H1 (cell line): ENCODE results near the gene NOTCH2. TPM values are rescaled to one million over a fixed set of nuclear protein-coding genes. Genes with fewer than 3 reads are reported as not detected.

ENCODE experiments used
- CTCF ChIA-PET: fragments of 300-600 bp; sonication (Branson Sonifier 250); formaldehyde crosslinking; loops from one replicate; lab custom pipeline; 2021; ENCODE audit not compliant: partially characterized antibody; lab: Charles Lee
- POLR2A ChIA-PET: fragments of 300-600 bp; sonication (Branson Sonifier 250); formaldehyde crosslinking; loops from one replicate; lab custom pipeline; 2021; ENCODE audit warnings: inconsistent platforms; ENCODE audit not compliant: partially characterized antibody; lab: Charles Lee
- DNase-seq, 2 experiments: peaks; one replicate each; pipeline versions ENCODE4 v3.0.0 to v3.0.0-alpha.2; 2010 to 2022; ENCODE audit warnings: low spot score in 2 of 2, low read depth in 1 of 2, mixed read lengths in 1 of 2
- FAIRE-seq: peaks from 2 replicates; lab custom pipeline; 2011; peaks lifted over from hg19 to GRCh38; lab: Jason Lieb, UNC
- H2AFZ ChIP-seq: 2 replicates; pipeline ENCODE4 v1.8.1; 2012; ENCODE audit warnings: low read length, inconsistent platforms
- H2AK5ac ChIP-seq: 2 replicates; pipeline ENCODE4 v1.6.1; 2013; ENCODE audit warnings: low read depth, low read length
- H2BK120ac ChIP-seq: replicated peaks from 2 replicates; pipeline ENCODE3; 2013; ENCODE audit warnings: low read depth, low read length, inconsistent platforms
- H2BK12ac ChIP-seq: 2 replicates; pipeline ENCODE4 v1.6.1; 2013; ENCODE audit warnings: low read depth, low read length
- H2BK15ac ChIP-seq: 2 replicates; pipeline ENCODE4 v1.6.1; 2013; ENCODE audit warnings: low read length
- H2BK20ac ChIP-seq: 2 replicates; pipeline ENCODE4 v1.6.1; 2013; ENCODE audit warnings: low read length
- H2BK5ac ChIP-seq: 2 replicates; pipeline ENCODE4 v1.6.1; 2013; ENCODE audit warnings: low read depth, low read length
- H3K14ac ChIP-seq: 2 replicates; pipeline ENCODE4 v1.6.1; 2013; ENCODE audit warnings: inconsistent platforms; ENCODE audit not compliant: insufficient read length
- H3K18ac ChIP-seq: 2 replicates; pipeline ENCODE4 v1.6.1; 2013; ENCODE audit warnings: low read length; ENCODE audit errors: extremely low read depth
- H3K23ac ChIP-seq: 2 replicates; pipeline ENCODE4 v1.6.1; 2013; ENCODE audit warnings: inconsistent platforms; ENCODE audit not compliant: insufficient read length
- H3K23me2 ChIP-seq: 2 replicates; pipeline ENCODE4 v1.6.1; 2013; ENCODE audit warnings: low read depth, low read length
- H3K27ac ChIP-seq: 2 replicates; pipeline ENCODE4 v1.6.1; 2011; ENCODE audit warnings: low read depth, low read length, inconsistent platforms
- H3K27me3 ChIP-seq, 4 experiments: replicated peaks in 1 of 4; 1 replicate in 1 of 4; 2 replicates in 3 of 4; pipeline versions ENCODE4 v1.6.1 to v1.8.1; 2011 to 2013; ENCODE audit warnings: low read length in 3 of 4, mild to moderate bottlenecking in 3 of 4, inconsistent platforms in 2 of 4, mixed read lengths in 2 of 4, moderate library complexity in 1 of 4; ENCODE audit not compliant: control insufficient read depth in 3 of 4, insufficient read depth in 3 of 4; ENCODE audit errors: extremely low read depth in 1 of 4
- H3K36me3 ChIP-seq, 4 experiments: 2 replicates each; pipeline versions ENCODE4 v1.6.1 to v1.8.1; 2011 to 2013; ENCODE audit warnings: mild to moderate bottlenecking in 4 of 4, low read length in 3 of 4, moderate library complexity in 2 of 4, control low read depth in 1 of 4, inconsistent platforms in 1 of 4; ENCODE audit not compliant: insufficient read depth in 4 of 4, control insufficient read depth in 2 of 4
- H3K4ac ChIP-seq: replicated peaks from 2 replicates; pipeline ENCODE3; 2013; ENCODE audit warnings: low read length, low read depth, mixed read lengths, inconsistent platforms; ENCODE audit not compliant: insufficient read length
- H3K4me1 ChIP-seq, 4 experiments: replicated peaks in 1 of 4; 1 replicate in 1 of 4; 2 replicates in 3 of 4; pipeline versions ENCODE4 v1.6.1 to v1.8.1; 2011 to 2013; ENCODE audit warnings: low read length in 3 of 4, inconsistent platforms in 2 of 4, mixed read lengths in 1 of 4; ENCODE audit not compliant: insufficient read depth in 4 of 4, control insufficient read depth in 3 of 4
- H3K4me2 ChIP-seq, 2 experiments: 2 replicates each; pipeline versions ENCODE4 v1.6.1 to v1.8.1; 2011 to 2013; ENCODE audit warnings: low read depth in 2 of 2, low read length in 2 of 2, control low read depth in 1 of 2, inconsistent platforms in 1 of 2, mild to moderate bottlenecking in 1 of 2; ENCODE audit not compliant: insufficient read depth in 1 of 2
- H3K4me3 ChIP-seq, 4 experiments: fragments of 200-600, 300-600 bp in 1 of 4; sonication (generic), shearing (Covaris generic), sonication (Bioruptor Twin) in 1 of 4; 2 replicates each; pipeline versions ENCODE4 v1.5.1 to v1.8.1; 2011 to 2016; ENCODE audit warnings: low read length in 4 of 4, low read depth in 3 of 4, control low read depth in 2 of 4, inconsistent platforms in 2 of 4, mild to moderate bottlenecking in 2 of 4, mixed read lengths in 1 of 4, moderate library complexity in 1 of 4; ENCODE audit not compliant: insufficient read depth in 2 of 4; ENCODE audit errors: extremely low read depth in 1 of 4
- H3K56ac ChIP-seq: replicated peaks from 2 replicates; pipeline ENCODE3; 2013; ENCODE audit warnings: low read depth, mild to moderate bottlenecking, mixed read lengths, low read length, inconsistent platforms; ENCODE audit not compliant: insufficient read length
- H3K79me1 ChIP-seq: 2 replicates; pipeline ENCODE4 v1.6.1; 2013; ENCODE audit warnings: low read depth, low read length, control low read depth
- H3K79me2 ChIP-seq, 2 experiments: 2 replicates each; pipeline versions ENCODE4 v1.6.1 to v1.8.1; 2012 to 2013; ENCODE audit warnings: low read length in 2 of 2, mild to moderate bottlenecking in 2 of 2, inconsistent platforms in 1 of 2; ENCODE audit not compliant: insufficient read depth in 2 of 2, control insufficient read depth in 1 of 2
- H3K9ac ChIP-seq, 4 experiments: replicated peaks in 1 of 4; 1 replicate in 1 of 4; 2 replicates in 3 of 4; pipeline versions ENCODE4 v1.6.1 to v1.8.1; 2011 to 2013; ENCODE audit warnings: low read depth in 3 of 4, low read length in 3 of 4, control low read depth in 2 of 4, mild to moderate bottlenecking in 2 of 4, moderate library complexity in 2 of 4, inconsistent platforms in 1 of 4; ENCODE audit errors: extremely low read depth in 1 of 4
- H3K9me3 ChIP-seq, 2 experiments: 2 replicates each; pipeline versions ENCODE4 v1.6.1 to v1.8.1; 2012 to 2013; ENCODE audit warnings: mild to moderate bottlenecking in 2 of 2, moderate library complexity in 2 of 2, control low read depth in 1 of 2, inconsistent platforms in 1 of 2, low read depth in 1 of 2, low read length in 1 of 2, mixed read lengths in 1 of 2; ENCODE audit not compliant: insufficient read depth in 2 of 2
- H4K20me1 ChIP-seq, 2 experiments: replicated peaks in 1 of 2; 2 replicates each; pipeline versions ENCODE3 to v1.8.1; 2011 to 2013; ENCODE audit warnings: inconsistent platforms in 2 of 2, low read length in 2 of 2, mild to moderate bottlenecking in 1 of 2; ENCODE audit not compliant: insufficient read depth in 2 of 2, control insufficient read depth in 1 of 2
- H4K5ac ChIP-seq: 2 replicates; pipeline ENCODE4 v1.6.1; 2013; ENCODE audit warnings: low read length, low read depth, mixed read lengths, inconsistent platforms; ENCODE audit not compliant: insufficient read length
- H4K8ac ChIP-seq: 2 replicates; pipeline ENCODE4 v1.8.0; 2013; ENCODE audit warnings: mild to moderate bottlenecking, moderate library complexity, low read length, inconsistent platforms; ENCODE audit not compliant: insufficient read depth; ENCODE audit errors: extremely low read depth
- H4K91ac ChIP-seq: replicated peaks from 2 replicates; pipeline ENCODE3; 2013; ENCODE audit warnings: low read length, mixed read lengths, inconsistent platforms; ENCODE audit not compliant: insufficient read length
- BACH1 ChIP-seq: IDR thresholded peaks from 2 replicates; pipeline ENCODE4 v1.6.1; 2012; ENCODE audit warnings: low read length, improper control_type of control experiment
- CBX8 ChIP-seq: fragments of 300-800, 300-1000 bp; sonication (generic); IDR thresholded peaks from 2 replicates; pipeline ENCODE4 v1.7.1; 2016; ENCODE audit warnings: low read depth, low read length, borderline replicate concordance
- CHD2 ChIP-seq: IDR thresholded peaks from 2 replicates; pipeline ENCODE4 v1.6.1; 2012; ENCODE audit warnings: low read length, improper control_type of control experiment
- CTBP2 ChIP-seq: IDR thresholded peaks from 2 replicates; pipeline ENCODE4 v1.7.0; 2011; ENCODE audit warnings: borderline replicate concordance, mild to moderate bottlenecking, moderate library complexity, mixed read lengths, low read length; ENCODE audit not compliant: insufficient read depth, insufficient read length
- KDM4A ChIP-seq: IDR thresholded peaks from one replicate; pipeline ENCODE4 v1.7.1; 2012; ENCODE audit warnings: low read depth, mild to moderate bottlenecking, moderate library complexity, low read length, inconsistent platforms; ENCODE audit not compliant: severe bottlenecking
- POLR2A ChIP-seq, 2 experiments: IDR thresholded peaks; 1 replicate in 1 of 2; 2 replicates in 1 of 2; pipeline ENCODE4 v1.6.1; 2011; ENCODE audit warnings: low read depth in 2 of 2, low read length in 2 of 2, mild to moderate bottlenecking in 2 of 2; ENCODE audit errors: control extremely low read depth in 1 of 2
- SIRT6 ChIP-seq: IDR thresholded peaks from one replicate; pipeline ENCODE4 v1.7.1; 2012; ENCODE audit warnings: low read length, inconsistent platforms
- SIX5 ChIP-seq: IDR thresholded peaks from 2 replicates; pipeline ENCODE4 v1.6.1; 2011; ENCODE audit warnings: mild to moderate bottlenecking, low read depth, low read length
- SP2 ChIP-seq: IDR thresholded peaks from 2 replicates; pipeline ENCODE4 v1.6.1; 2012; ENCODE audit warnings: mild to moderate bottlenecking, low read length, inconsistent platforms
- WGBS, 2 experiments: shearing (Covaris generic) in 1 of 2; methylation state at CpG; one replicate each; pipeline versions ENCODE4 v1.1.6 to v1.1.7; 2013 to 2015; ENCODE audit warnings: low lambda C conversion rate in 2 of 2, mixed read lengths in 2 of 2, inconsistent platforms in 1 of 2, low coverage in 1 of 2, missing lambda C conversion rate in 1 of 2; ENCODE audit not compliant: insufficient replicate concordance in 2 of 2, insufficient coverage in 1 of 2, insufficient read length in 1 of 2; ENCODE audit errors: extremely low coverage in 1 of 2, missing lambda C conversion rate in 1 of 2; 5-methylcytosine and 5-hydroxymethylcytosine counted together
- polyA plus RNA-seq, 7 experiments: library from polyadenylated mRNA; depleted of rRNA in 3 of 7; stranded (reverse) in 5 of 7; unstranded in 2 of 7; fragments of >200 nt in 5 of 7; fragments of 200-250 nt in 2 of 7; gene quantifications; 1 replicate in 5 of 7; 2 replicates in 1 of 7; 4 replicates in 1 of 7; pipeline versions ENCODE4 v1.2.1 to v1.2.3, GENCODE V29; 2011 to 2013; ENCODE audit warnings: missing spikeins in 2 of 7, mixed read lengths in 2 of 7
- total RNA-seq: library from RNA; stranded (reverse); fragmentation: NEBNext Ultra II Directional; extraction: Animal tissue kit (Norgen Biotek cat#: 25700); gene quantifications from 2 replicates; pipeline ENCODE4 v1.2.1, GENCODE V29; 2021
- TF ChIP-seq, protein P1 (sequence below): IDR thresholded peaks from 2 replicates; pipeline ENCODE4 v1.6.1; 2012; ENCODE audit warnings: inconsistent platforms
- TF ChIP-seq, protein P2 (sequence below), 3 experiments: IDR thresholded peaks; 1 replicate in 2 of 3; 2 replicates in 1 of 3; pipeline versions ENCODE4 v1.5.1 to v1.6.1; 2011; ENCODE audit warnings: low read length in 3 of 3, mild to moderate bottlenecking in 3 of 3, inconsistent platforms in 2 of 3, low read depth in 1 of 3, moderate library complexity in 1 of 3; ENCODE audit not compliant: insufficient read depth in 1 of 3; ENCODE audit errors: control extremely low read depth in 1 of 3

The NOTCH2 gene
- total and polyA plus RNA-seq, 2 of the 8 experiments (the other 6 are each of a cell fraction or from before 2014, with no cell fraction given): 17.7 to 63.0 TPM

GRCh38 chr1:119918301-119918700 lies 151.2 kb downstream of the NOTCH2 start:
- CTCF ChIA-PET: interaction anchor here (2.0 kb wide), 1 partner anchor 10 kb away, joined by 12 read pairs; no protein-coding TSS in a partner anchor
- POLR2A ChIA-PET: no interaction called here
- Histone ChIP-seq H2BK20ac (no peak overlapping the region), H3K23me2 (no peaks in the 10 kb centered on the region), H3K9me3 (no peaks in the 10 kb centered on the region), H3K79me1 (no peaks in the 10 kb centered on the region), H3K27me3 (no peaks in the 10 kb centered on the region), H3K14ac (no peak overlapping the region), H3K18ac (no peak overlapping the region), H2AFZ (no peak overlapping the region), H3K36me3 (peaks cover 8 to 47% (median 25%) of the 10 kb centered on the region in 4 experiments; a peak in 7 of 8 replicates), H3K56ac (no peak overlapping the region), H3K27ac (no peak overlapping the region), H2BK12ac (no peak overlapping the region), H3K4me1 (no peaks in the 10 kb centered on the region), H2BK15ac (no peak overlapping the region), H4K5ac (no peak overlapping the region), H3K4ac (no peak overlapping the region), H3K9ac (no peak overlapping the region), H2AK5ac (no peak overlapping the region), H4K8ac (no peak overlapping the region), H3K79me2 (no peaks in the 10 kb centered on the region), H4K20me1 (peaks cover 0 to 2% of the 10 kb centered on the region in 2 experiments), H4K91ac (no peak overlapping the region), H3K4me2 (no peak overlapping the region), H3K4me3 (no peak overlapping the region), H2BK5ac (no peak overlapping the region), H2BK120ac (no peak overlapping the region), H3K23ac (no peak overlapping the region)
- FAIRE-seq (no peak), DNase-seq (no peak)
- 86% methylated on average over 7 of the region's 7 CpGs; no CpG with 5 or more reads in 1 of the 2 experiments for WGBS, 2 experiments
- TF ChIP-seq CBX8 (no peak), SIRT6 (no peak), SP2 (no peak), BACH1 (no peak), CTBP2 (no peak), CHD2 (no peak), SIX5 (no peak), POLR2A (IDR thresholded peaks at IDR 0.05; ENCODE audit: control extremely low read depth in 1 of 2, low read depth in 2 of 2, low read length in 2 of 2) (no peak), KDM4A (no peak)
- TF ChIP-seq, protein P1, sequence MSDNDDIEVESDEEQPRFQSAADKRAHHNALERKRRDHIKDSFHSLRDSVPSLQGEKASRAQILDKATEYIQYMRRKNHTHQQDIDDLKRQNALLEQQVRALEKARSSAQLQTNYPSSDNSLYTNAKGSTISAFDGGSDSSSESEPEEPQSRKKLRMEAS: no peak
- TF ChIP-seq, protein P2, sequence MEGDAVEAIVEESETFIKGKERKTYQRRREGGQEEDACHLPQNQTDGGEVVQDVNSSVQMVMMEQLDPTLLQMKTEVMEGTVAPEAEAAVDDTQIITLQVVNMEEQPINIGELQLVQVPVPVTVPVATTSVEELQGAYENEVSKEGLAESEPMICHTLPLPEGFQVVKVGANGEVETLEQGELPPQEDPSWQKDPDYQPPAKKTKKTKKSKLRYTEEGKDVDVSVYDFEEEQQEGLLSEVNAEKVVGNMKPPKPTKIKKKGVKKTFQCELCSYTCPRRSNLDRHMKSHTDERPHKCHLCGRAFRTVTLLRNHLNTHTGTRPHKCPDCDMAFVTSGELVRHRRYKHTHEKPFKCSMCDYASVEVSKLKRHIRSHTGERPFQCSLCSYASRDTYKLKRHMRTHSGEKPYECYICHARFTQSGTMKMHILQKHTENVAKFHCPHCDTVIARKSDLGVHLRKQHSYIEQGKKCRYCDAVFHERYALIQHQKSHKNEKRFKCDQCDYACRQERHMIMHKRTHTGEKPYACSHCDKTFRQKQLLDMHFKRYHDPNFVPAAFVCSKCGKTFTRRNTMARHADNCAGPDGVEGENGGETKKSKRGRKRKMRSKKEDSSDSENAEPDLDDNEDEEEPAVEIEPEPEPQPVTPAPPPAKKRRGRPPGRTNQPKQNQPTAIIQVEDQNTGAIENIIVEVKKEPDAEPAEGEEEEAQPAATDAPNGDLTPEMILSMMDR (IDR thresholded peaks at IDR 0.05; ENCODE audit: control extremely low read depth in 1 of 3, insufficient read depth in 1 of 3, low read depth in 1 of 3, low read length in 3 of 3): no peak
